IMR-90 (cell line): ENCODE results near the gene TRIP6. TPM values are rescaled to one million over a fixed set of nuclear protein-coding genes. Genes with fewer than 3 reads are reported as not detected.

Source experiments
- ATAC-seq: fragments of 200-7000 bp; cut with Tn5 transposase; 2 replicates; pipeline ENCODE4 v1.9.1; 2020; ENCODE audit warnings: low read depth, mild to moderate bottlenecking, moderate library complexity
- BruUV-seq: library from RNA; stranded (reverse); fragments of 400-500 nt; replicated peaks from 2 replicates; lab custom pipeline; 2021; lab: Mats Ljungman, UMichigan
- CTCF ChIA-PET: fragments of 300-600 bp; formaldehyde crosslinking; extraction: SDS; loops from one replicate; lab custom pipeline; 2021; ENCODE audit warnings: antibody characterized with exemption; lab: Yijun Ruan, JAX
- POLR2A ChIA-PET: fragments of 300-600 bp; sonication (Branson Sonifier 250); formaldehyde crosslinking; loops from one replicate; lab custom pipeline; 2022; ENCODE audit warnings: antibody characterized with exemption; ENCODE audit not compliant: unreplicated experiment; lab: Charles Lee
- DNase-seq: peaks from one replicate; pipeline ENCODE4 v3.0.0; 2013
- H2AFZ ChIP-seq: replicated peaks from 2 replicates; pipeline ENCODE3; 2013; ENCODE audit warnings: low read length, mild to moderate bottlenecking; ENCODE audit not compliant: poor library complexity
- H2AK5ac ChIP-seq: 2 replicates; pipeline ENCODE4 v1.6.1; 2013; ENCODE audit warnings: low read depth, low read length, inconsistent platforms
- H2AK9ac ChIP-seq: replicated peaks from 2 replicates; pipeline ENCODE3; 2013; ENCODE audit warnings: mild to moderate bottlenecking, low read depth, low read length, moderate library complexity; ENCODE audit not compliant: poor library complexity
- H2BK120ac ChIP-seq: 2 replicates; pipeline ENCODE4 v1.6.1; 2013; ENCODE audit warnings: low read depth, low read length, inconsistent platforms
- H2BK15ac ChIP-seq: 3 replicates; pipeline ENCODE4 v1.6.1; 2013; ENCODE audit warnings: low read depth, low read length, inconsistent platforms
- H2BK20ac ChIP-seq: 2 replicates; pipeline ENCODE4 v1.6.1; 2013; ENCODE audit warnings: low read depth, mild to moderate bottlenecking, inconsistent platforms, low read length, moderate library complexity
- H2BK5ac ChIP-seq: 2 replicates; pipeline ENCODE4 v1.6.1; 2013; ENCODE audit warnings: mild to moderate bottlenecking, low read depth, low read length, inconsistent platforms; ENCODE audit not compliant: poor library complexity, severe bottlenecking
- H3K14ac ChIP-seq: replicated peaks from 2 replicates; pipeline ENCODE4 v1.6.1; 2013; ENCODE audit warnings: low read depth, low read length, inconsistent platforms
- H3K18ac ChIP-seq: 2 replicates; pipeline ENCODE4 v1.6.1; 2013; ENCODE audit warnings: low read depth, low read length, control low read depth
- H3K23ac ChIP-seq: 2 replicates; pipeline ENCODE4 v1.6.1; 2013; ENCODE audit warnings: low read depth, low read length, inconsistent platforms
- H3K27ac ChIP-seq: 2 replicates; pipeline ENCODE4 v1.5.1; 2013; ENCODE audit warnings: mild to moderate bottlenecking, control low read depth, low read length; ENCODE audit not compliant: insufficient read depth
- H3K27me3 ChIP-seq: 2 replicates; pipeline ENCODE4 v1.6.1; 2013; ENCODE audit warnings: low read length; ENCODE audit not compliant: control insufficient read depth, insufficient read depth
- H3K36me3 ChIP-seq: 2 replicates; pipeline ENCODE4 v1.6.1; 2013; ENCODE audit warnings: low read length, mixed read lengths; ENCODE audit not compliant: control insufficient read depth, insufficient read depth
- H3K4ac ChIP-seq: 2 replicates; pipeline ENCODE4 v1.6.1; 2013; ENCODE audit warnings: low read depth, low read length, inconsistent platforms
- H3K4me1 ChIP-seq: 2 replicates; pipeline ENCODE4 v1.6.1; 2013; ENCODE audit warnings: low read length, mixed read lengths; ENCODE audit not compliant: control insufficient read depth, insufficient read depth
- H3K4me2 ChIP-seq: 2 replicates; pipeline ENCODE4 v1.6.1; 2013; ENCODE audit warnings: low read depth, mild to moderate bottlenecking, control low read depth, low read length, moderate library complexity
- H3K4me3 ChIP-seq: 2 replicates; pipeline ENCODE4 v1.5.1; 2013; ENCODE audit warnings: low read depth, mild to moderate bottlenecking, control low read depth, low read length, moderate library complexity; ENCODE audit not compliant: insufficient read depth
- H3K56ac ChIP-seq: 2 replicates; pipeline ENCODE4 v1.6.1; 2013; ENCODE audit warnings: low read length, inconsistent platforms; ENCODE audit not compliant: insufficient read depth; ENCODE audit errors: extremely low read depth
- H3K79me1 ChIP-seq, 2 experiments: 2 replicates each; pipeline ENCODE4 v1.6.1; 2013; ENCODE audit warnings: low read length in 2 of 2, inconsistent platforms in 1 of 2, low read depth in 1 of 2
- H3K9ac ChIP-seq: 2 replicates; pipeline ENCODE4 v1.6.1; 2013; ENCODE audit warnings: low read depth, low read length, control low read depth
- H3K9me1 ChIP-seq: 2 replicates; pipeline ENCODE4 v1.6.1; 2013; ENCODE audit warnings: low read length, inconsistent platforms; ENCODE audit not compliant: insufficient read depth
- H3K9me3 ChIP-seq: 2 replicates; pipeline ENCODE4 v1.6.1; 2013; ENCODE audit warnings: low read length; ENCODE audit not compliant: control insufficient read depth, insufficient read depth
- H4K20me1 ChIP-seq: 2 replicates; pipeline ENCODE4 v1.6.1; 2013; ENCODE audit warnings: low read length, inconsistent platforms; ENCODE audit not compliant: insufficient read depth
- H4K5ac ChIP-seq: 2 replicates; pipeline ENCODE4 v1.6.1; 2013; ENCODE audit warnings: mild to moderate bottlenecking, low read depth, low read length, control low read depth
- H4K8ac ChIP-seq, 2 experiments: 2 replicates each; pipeline ENCODE4 v1.6.1; 2013; ENCODE audit warnings: low read depth in 2 of 2, low read length in 2 of 2, control low read depth in 1 of 2, inconsistent platforms in 1 of 2
- H4K91ac ChIP-seq: 2 replicates; pipeline ENCODE4 v1.6.1; 2013; ENCODE audit warnings: low read depth, low read length, inconsistent platforms; ENCODE audit not compliant: insufficient read depth
- BHLHE40 ChIP-seq: fragments of 150-350 bp; IDR thresholded peaks from 2 replicates; pipeline ENCODE4 v1.6.1; 2016; ENCODE audit warnings: mild to moderate bottlenecking, low read depth, low read length
- CHD1 ChIP-seq: IDR thresholded peaks from 2 replicates; pipeline ENCODE4 v1.6.1; 2012; ENCODE audit warnings: low read depth, low read length, improper control_type of control experiment
- ELK1 ChIP-seq: fragments of 150-350 bp; IDR thresholded peaks from 2 replicates; pipeline ENCODE4 v1.6.1; 2016; ENCODE audit warnings: low read depth, mild to moderate bottlenecking, low read length, moderate library complexity, borderline replicate concordance
- FOS ChIP-seq: fragments of 150-350 bp; IDR thresholded peaks from 2 replicates; pipeline ENCODE4 v1.6.1; 2016; ENCODE audit warnings: low read depth, low read length
- MAFK ChIP-seq: IDR thresholded peaks from 2 replicates; pipeline ENCODE4 v1.6.1; 2012; ENCODE audit warnings: low read depth, low read length, improper control_type of control experiment
- MXI1 ChIP-seq: IDR thresholded peaks from 2 replicates; pipeline ENCODE4 v1.6.1; 2012; ENCODE audit warnings: low read depth, mild to moderate bottlenecking, low read length, moderate library complexity, borderline replicate concordance
- RAD21 ChIP-seq: IDR thresholded peaks from 2 replicates; pipeline ENCODE4 v1.6.1; 2012; ENCODE audit warnings: low read length, improper control_type of control experiment
- RFX5 ChIP-seq: IDR thresholded peaks from 2 replicates; pipeline ENCODE4 v1.8.0; 2012; ENCODE audit warnings: low read depth, mild to moderate bottlenecking, low read length, moderate library complexity
- SMC3 ChIP-seq: fragments of 150-350 bp; IDR thresholded peaks from 2 replicates; pipeline ENCODE4 v1.6.1; 2016; ENCODE audit warnings: low read depth, mild to moderate bottlenecking, antibody characterized with exemption, low read length, moderate library complexity
- WGBS, 2 experiments: methylation state at CpG; one replicate each; pipeline versions ENCODE4 v1.1.5 to v1.1.7; 2013; ENCODE audit warnings: missing lambda C conversion rate in 2 of 2; ENCODE audit not compliant: insufficient read length in 1 of 2; ENCODE audit errors: extremely low coverage in 2 of 2; 5-methylcytosine and 5-hydroxymethylcytosine counted together
- dilution Hi-C: fragments of 300-500 bp; cut with HindIII; formaldehyde crosslinking; loops from one replicate; pipeline ENCODE4 v1.14.3; 2018; ENCODE audit warnings: low sequenced_read_pairs; ENCODE audit not compliant: unreplicated experiment
- in situ Hi-C: fragments of 300-500 bp; cut with MboI; formaldehyde crosslinking; loops from 3 replicates; pipeline ENCODE4 v1.14.3; 2019; ENCODE audit warnings: low sequenced_read_pairs, inconsistent platforms, mixed read lengths
- intact Hi-C: fragments of 100-400 bp; cut with micrococcal nuclease; formaldehyde crosslinking; loops from 2 replicates; pipeline ENCODE4 v1.10.0; 2022
- polyA plus RNA-seq, 3 experiments: library from polyadenylated mRNA; depleted of rRNA; stranded (reverse); fragments of >200 nt; gene quantifications; 2 replicates each; pipeline ENCODE4 v1.2.3, GENCODE V29; 2012; ENCODE audit warnings: low replicate concordance in 1 of 3
- total RNA-seq: library from RNA; depleted of rRNA; stranded (reverse); fragments of >200 nt; gene quantifications from 2 replicates; pipeline ENCODE4 v1.2.3, GENCODE V29; 2012
- TF ChIP-seq, protein P1 (sequence below): fragments of 150-350 bp; IDR thresholded peaks from 2 replicates; pipeline ENCODE4 v1.6.1; 2017; ENCODE audit warnings: mild to moderate bottlenecking, antibody characterized with exemption, low read length, low read depth
- TF ChIP-seq, protein P2 (sequence below): conservative IDR thresholded peaks from 2 replicates; pipeline ENCODE4 v1.5.1; 2012; ENCODE audit warnings: mild to moderate bottlenecking, low read depth, low read length, improper control_type of control experiment

Gene TRIP6
- total and polyA plus RNA-seq, 2 of the 4 experiments (the other 2 are of a cell fraction): 36.4 to 72.3 TPM

- Histone ChIP-seq H3K9ac (peak overlapping the region; percentile 97), H4K5ac (peak overlapping the region; percentile 97), H3K18ac (no peak overlapping the region; the same call in 1 of the 2 replicates), H3K14ac (peak overlapping the region; percentile 97), H3K4me2 (peak overlapping the region; percentile 87), H2AK5ac (peak overlapping the region; percentile 99), H3K56ac (peak overlapping the region; percentile 72; the same call in 1 of the 2 replicates), H4K8ac (peak overlapping the region; percentile 97 to 99), H3K4me3 (peak overlapping the region; percentile 65), H3K27ac (peak overlapping the region; percentile 99), H4K20me1 (peaks cover 34% of the 10 kb centered on the region), H3K23ac (peak overlapping the region; percentile 92), H2BK15ac (no peak overlapping the region), H3K36me3 (peaks cover 48% of the 10 kb centered on the region), H3K79me1 (peaks cover 11 to 44% of the 10 kb centered on the region in 2 experiments), H3K4ac (peak overlapping the region; percentile 93), H2BK120ac (peak overlapping the region; percentile 45; the same call in 1 of the 2 replicates), H2BK5ac (peak overlapping the region; percentile 96), H2BK20ac (no peak overlapping the region), H3K4me1 (peaks cover 9% of the 10 kb centered on the region), H2AK9ac (peak overlapping the region; percentile 95), H2AFZ (peak overlapping the region; percentile 98), H3K9me3 (no peaks in the 10 kb centered on the region), H3K9me1 (peaks cover 5% of the 10 kb centered on the region; the same call in 1 of the 2 replicates), H3K27me3 (no peaks in the 10 kb centered on the region), H4K91ac (peak overlapping the region; percentile 91)
- intact Hi-C loops: no loop called here
- BruUV-seq: no TSS peak
- WGBS, 2 experiments: no CpG with 5 or more reads among the region's 8 CpGs
- dilution Hi-C loops: no loop called here
- DNase-seq (no peak), ATAC-seq (peak; percentile 1; the same call in 1 of the 2 replicates)
- in situ Hi-C loops: loop anchor here (25.0 kb wide), 2 partner anchors 287 to 412 kb away; partner anchors contain the start of genes FBXO24, LRCH4 and SPACDR
- ChIA-PET POLR2A (no interaction called here), CTCF (no interaction called here)
- TF ChIP-seq RAD21 (no peak), CHD1 (no peak), MAFK (no peak), ELK1 (no peak), BHLHE40 (no peak), SMC3 (no peak), MXI1 (no peak), FOS (no peak), RFX5 (no peak)
- TF ChIP-seq, protein P1, sequence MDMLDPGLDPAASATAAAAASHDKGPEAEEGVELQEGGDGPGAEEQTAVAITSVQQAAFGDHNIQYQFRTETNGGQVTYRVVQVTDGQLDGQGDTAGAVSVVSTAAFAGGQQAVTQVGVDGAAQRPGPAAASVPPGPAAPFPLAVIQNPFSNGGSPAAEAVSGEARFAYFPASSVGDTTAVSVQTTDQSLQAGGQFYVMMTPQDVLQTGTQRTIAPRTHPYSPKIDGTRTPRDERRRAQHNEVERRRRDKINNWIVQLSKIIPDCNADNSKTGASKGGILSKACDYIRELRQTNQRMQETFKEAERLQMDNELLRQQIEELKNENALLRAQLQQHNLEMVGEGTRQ: no peak
- TF ChIP-seq, protein P2, sequence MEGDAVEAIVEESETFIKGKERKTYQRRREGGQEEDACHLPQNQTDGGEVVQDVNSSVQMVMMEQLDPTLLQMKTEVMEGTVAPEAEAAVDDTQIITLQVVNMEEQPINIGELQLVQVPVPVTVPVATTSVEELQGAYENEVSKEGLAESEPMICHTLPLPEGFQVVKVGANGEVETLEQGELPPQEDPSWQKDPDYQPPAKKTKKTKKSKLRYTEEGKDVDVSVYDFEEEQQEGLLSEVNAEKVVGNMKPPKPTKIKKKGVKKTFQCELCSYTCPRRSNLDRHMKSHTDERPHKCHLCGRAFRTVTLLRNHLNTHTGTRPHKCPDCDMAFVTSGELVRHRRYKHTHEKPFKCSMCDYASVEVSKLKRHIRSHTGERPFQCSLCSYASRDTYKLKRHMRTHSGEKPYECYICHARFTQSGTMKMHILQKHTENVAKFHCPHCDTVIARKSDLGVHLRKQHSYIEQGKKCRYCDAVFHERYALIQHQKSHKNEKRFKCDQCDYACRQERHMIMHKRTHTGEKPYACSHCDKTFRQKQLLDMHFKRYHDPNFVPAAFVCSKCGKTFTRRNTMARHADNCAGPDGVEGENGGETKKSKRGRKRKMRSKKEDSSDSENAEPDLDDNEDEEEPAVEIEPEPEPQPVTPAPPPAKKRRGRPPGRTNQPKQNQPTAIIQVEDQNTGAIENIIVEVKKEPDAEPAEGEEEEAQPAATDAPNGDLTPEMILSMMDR: no peak
These were observed 7.1 kb downstream of the TRIP6 start for GRCh38 chr7:100874300-100874576.
